Prostate gland (tissue), 2 donors: ENCODE results near the gene TRIM43B.

Source experiments
- CTCF ChIP-seq, 4 experiments: fragments of 200-600 bp in 2 of 4; fragments of 450-650 bp in 2 of 4; sonication (generic) in 2 of 4; IDR thresholded peaks; 1 replicate in 3 of 4; 2 replicates in 1 of 4; pipeline ENCODE4 v1.5.1; 2016 to 2019; ENCODE audit warnings: antibody characterized with exemption in 4 of 4, mild to moderate bottlenecking in 2 of 4, moderate library complexity in 2 of 4
- POLR2A ChIP-seq: fragments of 450-650 bp; IDR thresholded peaks from one replicate; pipeline ENCODE4 v1.6.1; 2016; ENCODE audit warnings: antibody characterized with exemption, mild to moderate bottlenecking

DNA sequence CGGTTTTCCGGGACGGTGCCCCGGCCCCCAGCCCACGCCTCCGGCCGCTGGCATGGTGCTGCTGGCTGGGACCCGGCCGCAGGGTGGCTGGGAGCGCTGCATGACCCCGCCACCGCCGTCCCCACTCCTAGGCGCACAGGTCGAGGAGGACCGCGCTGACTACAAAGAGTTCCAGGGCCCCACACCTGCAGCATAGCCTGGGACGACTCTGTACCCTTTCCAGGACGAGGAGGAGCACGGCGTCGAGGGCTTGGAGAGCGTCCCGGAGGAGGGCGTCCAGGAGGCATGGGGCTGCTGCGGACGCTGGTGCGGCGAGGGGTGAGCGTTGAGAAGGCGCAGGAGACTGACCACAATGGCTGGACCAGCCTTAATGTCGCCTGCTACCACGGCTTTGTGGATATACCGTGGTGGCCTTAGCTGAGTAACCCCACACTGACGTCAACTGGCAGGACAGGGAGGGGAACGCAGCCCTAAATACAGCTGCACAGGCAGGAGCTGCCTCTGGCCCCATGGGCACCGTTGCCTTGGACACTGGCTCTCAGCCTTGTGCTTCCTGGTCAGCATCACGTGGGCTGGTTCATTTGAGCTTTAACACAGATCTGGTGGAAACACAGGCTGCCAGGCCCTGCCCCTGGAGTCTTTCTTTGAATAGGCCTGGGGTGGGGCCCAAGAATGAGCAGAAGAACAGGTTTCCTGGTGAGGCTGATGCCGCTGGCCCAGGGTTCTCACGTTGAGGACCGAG is 40.9 kb upstream of the TRIM43B start:
- no peak for TF ChIP-seq CTCF (IDR thresholded peaks at IDR 0.05)
- TF ChIP-seq POLR2A, result no peak
